Peyer's patch (tissue), 4 donors: Measurements from ENCODE around the gene TLR1. TPM values are rescaled to one million over a fixed set of nuclear protein-coding genes. Genes with fewer than 3 reads are reported as not detected.
"Not testable (repeated sequence)": the region's sequence is repeated elsewhere in the genome, so short reads cannot be mapped to it uniquely, and the experiment has no call there.

ENCODE experiments used
- DNase-seq, 3 donors: peaks; one replicate each; pipeline ENCODE4 v3.0.0-alpha.2; 2017 to 2019
- H3K27ac ChIP-seq, 4 donors: fragments of 200-600 bp; sonication (generic); one replicate each; pipeline ENCODE4 v1.5.1; 2016 to 2019
- H3K27me3 ChIP-seq, 2 donors: fragments of 200-600 bp; sonication (generic); one replicate each; pipeline ENCODE4 v1.5.1; 2019
- H3K36me3 ChIP-seq, 3 donors: fragments of 200-600 bp; sonication (generic); one replicate each; pipeline ENCODE4 v1.5.1; 2016 to 2019
- H3K4me1 ChIP-seq, 4 donors: fragments of 200-600 bp; sonication (generic); one replicate each; pipeline ENCODE4 v1.5.1; 2016 to 2019
- H3K4me3 ChIP-seq, 4 donors: fragments of 200-600 bp; sonication (generic); 1 replicate in 3 of 4; 2 replicates in 1 of 4; pipeline ENCODE4 v1.5.1; 2016 to 2019; ENCODE audit warnings: mild to moderate bottlenecking in 1 of 4
- H3K9me3 ChIP-seq, 4 donors: fragments of 200-600 bp; sonication (generic); one replicate each; pipeline ENCODE4 v1.5.1; 2016 to 2019; ENCODE audit warnings: mild to moderate bottlenecking in 1 of 4
- CTCF ChIP-seq, 6 experiments: fragments of 450-650 bp in 4 of 6; fragments of 200-600 bp in 2 of 6; sonication (generic) in 1 of 6; IDR thresholded peaks; one replicate each; pipeline ENCODE4 v1.5.1; 2017 to 2019; ENCODE audit warnings: antibody characterized with exemption in 6 of 6, mild to moderate bottlenecking in 3 of 6, moderate library complexity in 1 of 6
- POLR2A ChIP-seq, 2 donors: fragments of 450-650 bp; IDR thresholded peaks; one replicate each; pipeline ENCODE4 v1.5.1; 2017; ENCODE audit warnings: antibody characterized with exemption in 2 of 2, mild to moderate bottlenecking in 2 of 2, moderate library complexity in 2 of 2
- total RNA-seq, 4 donors: library from RNA; depleted of rRNA; stranded (reverse); fragments of >200 nt; gene quantifications; one replicate each; pipeline ENCODE4 v1.1.0, GENCODE V29; 2016

TLR1 gene
- total RNA-seq, 4 donors from 2014 or later, result 2.3 to 33.8 (median 8.5) TPM

GRCh38 chr4:38818441-38818976, 13.9 kb upstream of the TLR1 start:
- no peaks in the 10 kb centered on the region for H3K27me3 ChIP-seq
- no peak for TF ChIP-seq POLR2A (IDR thresholded peaks at IDR 0.05)
- no peak for TF ChIP-seq CTCF (IDR thresholded peaks at IDR 0.05)
- peaks cover 0 to 2% (median 0%) of the 10 kb centered on the region in 4 donors for H3K4me1 ChIP-seq
- H3K27ac ChIP-seq, result no peak overlapping the region
- H3K36me3 ChIP-seq, result no peaks in the 10 kb centered on the region
- H3K9me3 ChIP-seq, result peaks cover 0 to 4% (median 0%) of the 10 kb centered on the region in 4 donors
- no peak overlapping the region for H3K4me3 ChIP-seq
- no peak for DNase-seq

GRCh38 chr4:38815885-38816782, 11.5 kb upstream of the TLR1 start:
- no peaks in the 10 kb centered on the region for H3K36me3 ChIP-seq
- TF ChIP-seq POLR2A (IDR thresholded peaks at IDR 0.05) (no peak), CTCF (IDR thresholded peaks at IDR 0.05) (no peak)
- H3K4me3 ChIP-seq, result no peak overlapping the region
- H3K9me3 ChIP-seq, result peaks cover 0 to 4% (median 0%) of the 10 kb centered on the region in 4 donors
- peak overlapping the region in 3 of 4 donors; percentile 56 to 73 (median 64) for H3K27ac ChIP-seq
- DNase-seq, result no peak
- H3K4me1 ChIP-seq, result peaks cover 0 to 2% (median 0%) of the 10 kb centered on the region in 4 donors
- no peaks in the 10 kb centered on the region for H3K27me3 ChIP-seq

GRCh38 chr4:38814386-38814785, 9.8 kb upstream of the TLR1 start:
- no peaks in the 10 kb centered on the region for H3K27me3 ChIP-seq
- H3K4me3 ChIP-seq, result no peak overlapping the region
- TF ChIP-seq POLR2A (IDR thresholded peaks at IDR 0.05), result no peak
- TF ChIP-seq CTCF (IDR thresholded peaks at IDR 0.05), result no peak
- no peaks in the 10 kb centered on the region for H3K36me3 ChIP-seq
- peaks cover 0 to 4% (median 0%) of the 10 kb centered on the region in 4 donors for H3K9me3 ChIP-seq
- H3K4me1 ChIP-seq, result peaks cover 0 to 2% (median 0%) of the 10 kb centered on the region in 4 donors
- peak overlapping the region in 1 of 4 donors; percentile 64 for H3K27ac ChIP-seq
- no peak for DNase-seq

- Histone ChIP-seq H3K4me3 (no peak overlapping the region), H3K9me3 (peaks cover 0 to 4% (median 0%) of the 10 kb centered on the region in 4 donors), H3K36me3 (no peaks in the 10 kb centered on the region), H3K27me3 (no peaks in the 10 kb centered on the region), H3K27ac (no peak overlapping the region), H3K4me1 (peaks cover 0 to 2% (median 0%) of the 10 kb centered on the region in 4 donors)
- no peak for DNase-seq
- TF ChIP-seq CTCF (IDR thresholded peaks at IDR 0.05) (no peak), POLR2A (IDR thresholded peaks at IDR 0.05) (no peak)
Observed at GRCh38 chr4:38811297-38811696, 6.7 kb upstream of the TLR1 start.

GRCh38 chr4:38807462-38807861, 2.9 kb upstream of the TLR1 start:
- not testable (repeated sequence) for DNase-seq, H3K36me3 ChIP-seq, H3K4me3 ChIP-seq, H3K27ac ChIP-seq, H3K27me3 ChIP-seq, H3K9me3 ChIP-seq
- peaks cover 0 to 10% (median 5%) of the 10 kb centered on the region in 4 donors for H3K4me1 ChIP-seq

- H3K4me3 ChIP-seq, H3K9me3 ChIP-seq, H3K36me3 ChIP-seq, DNase-seq, H3K27me3 ChIP-seq: not testable (repeated sequence)
- Histone ChIP-seq H3K4me1 (peaks cover 0 to 10% (median 5%) of the 10 kb centered on the region in 4 donors), H3K27ac (peak overlapping the region in 3 of 4 donors; percentile 66 to 81 (median 69))
Observed at GRCh38 chr4:38806251-38806650, 1.7 kb upstream of the TLR1 start.
